ENCODE results near the gene ZBTB18.
A peak's percentile ranks its signal among the peaks of the same experiment; 100 is the strongest.

GRCh38 chr1:244083383-244083943 lies 32.4 kb downstream of the ZBTB18 start:
- no peak for TF ChIP-seq CTCF (IDR thresholded peaks at IDR 0.05; ENCODE audit: low read depth, low read length)
- TF ChIP-seq POLR2A (IDR thresholded peaks at IDR 0.05; ENCODE audit: extremely low read depth, insufficient read length): no peak
- peak; percentile 91 for TF ChIP-seq MYC (IDR thresholded peaks at IDR 0.05; ENCODE audit: low read depth, low read length)
